Epidermal melanocyte (primary cell): ENCODE data around the gene MS4A15.

ENCODE experiments used
- DNase-seq: peaks from one replicate; pipeline ENCODE4 v3.0.0; 2011; ENCODE audit warnings: low spot score; ENCODE audit not compliant: insufficient read length

The MS4A15 gene

DNA sequence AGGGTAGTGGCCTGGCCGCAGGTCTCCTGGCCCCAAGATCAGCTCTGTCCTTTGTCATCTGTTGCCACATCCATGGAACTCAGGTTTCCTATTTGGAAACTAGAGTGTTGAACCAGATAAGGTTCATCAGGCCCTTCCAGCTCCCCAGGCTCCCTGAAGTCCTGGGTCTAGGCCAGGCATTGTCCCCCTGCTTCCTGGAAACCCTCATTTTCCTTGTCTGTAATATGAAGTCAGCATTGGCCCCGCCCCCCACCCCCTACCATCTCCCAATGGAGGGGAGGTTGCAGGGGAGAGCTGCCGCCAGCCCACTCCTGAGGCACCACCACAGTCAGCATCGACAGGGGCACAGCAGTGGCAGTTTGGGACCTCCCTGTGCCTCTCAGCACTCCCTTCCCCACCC, 19.5 kb downstream of the MS4A15 start:
- no peak for DNase-seq

DNA sequence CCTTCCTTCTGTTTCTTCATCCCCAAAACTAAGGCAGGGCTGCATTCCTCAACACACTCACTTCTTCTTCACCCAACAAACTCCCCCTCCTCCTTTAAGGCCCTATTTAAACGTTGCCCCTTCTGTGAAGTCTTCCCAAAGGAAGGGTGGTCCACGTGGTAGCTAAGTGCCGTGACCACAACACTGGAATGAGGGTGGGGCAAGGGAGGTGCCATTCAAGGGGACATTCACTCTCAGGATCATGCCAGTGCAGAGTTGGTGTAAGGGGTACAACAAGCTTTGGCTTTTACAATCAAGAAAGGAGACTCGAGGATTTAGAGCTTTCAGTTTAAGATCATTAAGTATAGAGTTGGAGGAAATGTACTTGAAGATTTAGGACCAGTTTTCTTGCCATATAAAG, 20.4 kb downstream of the MS4A15 start:
- no peak for DNase-seq

DNA sequence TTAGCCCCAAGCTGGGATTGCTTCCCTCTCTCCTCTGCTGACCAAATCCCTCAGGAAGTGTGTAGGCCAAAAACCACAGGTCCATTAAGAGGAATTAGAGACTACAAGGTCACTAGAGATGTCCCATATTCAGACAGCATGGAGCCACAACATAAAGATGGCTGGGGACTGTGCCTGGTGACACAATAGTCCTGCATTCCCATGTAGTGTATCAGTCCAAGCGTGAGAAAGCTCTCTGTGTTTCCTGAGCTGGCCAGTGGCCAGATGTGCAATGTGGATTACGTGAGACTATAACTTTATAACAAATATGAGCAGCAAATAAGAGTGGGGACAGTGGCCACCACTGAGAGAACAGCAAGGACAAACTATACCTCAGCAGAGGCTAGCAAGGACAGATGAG, 20.9 kb downstream of the MS4A15 start:
- DNase-seq, result peak; percentile 46

DNA sequence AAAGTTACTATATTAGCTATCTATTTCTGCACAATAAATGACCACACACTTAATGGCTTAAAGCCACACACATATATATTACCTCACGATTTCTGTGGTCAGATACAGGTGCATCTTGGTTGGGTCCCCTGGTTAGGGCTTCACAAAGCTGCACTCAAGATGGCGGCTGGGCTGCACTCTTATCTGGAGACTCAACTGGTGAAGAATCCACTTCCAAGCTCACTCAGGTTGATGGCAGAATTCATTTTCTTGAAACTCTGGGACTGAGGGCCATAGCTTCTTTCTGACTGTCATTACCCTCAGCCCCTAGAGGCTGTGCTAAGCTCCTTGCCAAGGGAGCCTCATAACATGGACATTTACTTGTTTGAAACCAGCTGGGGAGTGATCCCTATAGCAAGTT, 23.4 kb downstream of the MS4A15 start:
- no peak for DNase-seq

DNA sequence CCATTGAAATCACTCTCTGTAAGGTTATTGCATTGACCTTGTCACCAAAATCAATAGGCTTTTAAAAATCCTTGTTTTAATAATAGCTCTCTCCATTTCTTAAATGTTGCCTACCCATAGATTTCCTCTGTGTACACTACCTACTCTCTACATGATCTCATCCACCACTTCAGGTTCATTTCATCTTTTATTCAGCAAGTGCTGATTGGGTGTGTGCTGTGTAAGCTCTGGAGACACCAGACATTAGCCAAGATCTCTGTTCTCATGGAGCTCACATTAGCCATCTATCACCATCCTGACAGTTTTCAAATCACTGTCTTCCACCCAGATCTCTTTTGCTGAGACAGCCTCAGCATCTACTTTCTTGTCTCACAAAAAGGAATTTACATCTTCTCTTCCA, 24.1 kb downstream of the MS4A15 start:
- no peak for DNase-seq

DNA sequence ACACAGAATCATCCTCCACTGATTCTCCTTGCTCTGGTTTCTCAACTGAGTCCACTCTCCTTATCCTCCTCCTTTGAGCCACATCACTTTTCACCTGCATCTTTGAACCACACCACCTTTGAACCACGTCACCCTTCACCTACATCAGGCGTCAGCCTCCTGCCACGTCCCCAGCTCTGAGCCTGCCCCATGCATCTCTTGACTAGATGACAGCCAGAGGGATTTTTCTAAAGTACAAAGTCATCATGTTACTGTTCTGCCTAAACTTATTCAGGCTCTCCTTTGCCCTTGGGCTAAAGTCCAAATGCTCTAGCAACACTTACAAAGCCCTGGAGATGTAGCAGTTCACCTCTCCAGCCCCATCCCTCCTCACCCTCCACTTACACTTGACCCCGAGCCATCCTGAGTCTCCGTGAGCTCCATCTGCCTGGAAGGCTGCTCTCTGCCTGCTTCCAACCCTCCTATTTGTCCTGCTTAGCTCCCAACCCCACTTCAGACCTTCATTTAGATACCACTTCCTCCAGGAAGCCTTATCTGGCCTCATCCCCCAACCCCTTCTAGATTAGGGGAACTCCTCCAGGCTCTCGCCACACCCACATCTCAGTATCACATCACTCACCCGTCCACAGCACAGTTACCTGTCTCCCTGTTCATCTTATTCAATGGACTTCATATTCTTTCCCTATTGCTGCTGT, 24.8 kb downstream of the MS4A15 start:
- no peak for DNase-seq

DNA sequence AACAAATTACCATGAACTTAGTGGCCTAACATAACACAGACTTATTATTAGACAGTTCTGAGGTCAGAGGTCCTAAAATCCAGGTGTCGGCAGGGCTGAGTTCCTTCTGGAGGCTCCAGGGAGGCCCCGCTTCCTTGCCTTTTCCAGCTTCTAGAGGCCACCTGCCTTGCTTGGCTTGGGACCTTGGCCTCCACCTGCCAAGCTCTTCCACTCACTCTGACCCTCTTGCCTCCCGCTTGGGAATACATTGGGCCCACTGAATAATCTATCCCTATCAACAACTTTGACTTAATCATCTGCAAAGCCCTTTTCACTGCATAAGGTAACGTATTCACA, 25.3 kb downstream of the MS4A15 start:
- no peak for DNase-seq

DNA sequence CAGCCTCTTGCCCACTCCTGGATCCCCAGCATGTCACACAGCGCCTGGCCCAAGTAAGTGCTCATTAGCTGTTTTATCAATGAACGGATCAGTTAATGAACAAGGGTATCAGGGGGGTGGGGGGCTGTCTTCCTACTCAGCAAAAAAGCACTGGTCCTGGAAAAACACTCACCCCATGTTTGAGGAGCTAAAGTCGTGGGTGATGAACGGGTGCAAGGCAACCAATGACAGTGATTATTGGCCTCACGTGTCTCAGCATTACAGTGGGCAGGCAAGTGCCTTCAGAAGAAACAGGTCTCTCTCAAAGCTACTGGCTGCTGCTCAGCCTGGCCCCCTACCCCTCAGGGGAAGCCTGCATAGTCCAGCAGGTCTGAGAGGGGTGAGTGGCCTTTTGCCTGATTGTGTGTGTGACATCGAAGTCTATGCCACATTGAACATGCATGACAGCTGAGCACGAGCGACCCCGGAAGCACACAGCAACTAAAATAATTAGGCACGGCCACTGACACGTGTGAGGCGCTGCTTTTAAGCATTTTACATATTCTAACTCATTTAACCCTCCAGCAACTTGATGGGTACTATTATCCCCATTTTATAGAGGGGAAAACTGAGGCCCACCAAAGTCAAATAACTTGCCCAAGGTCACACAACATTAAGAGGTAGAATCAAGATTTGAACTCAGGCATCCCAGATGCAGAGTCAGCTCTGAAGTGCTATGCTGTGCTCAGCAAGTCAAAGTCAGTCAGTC, 25.9 kb downstream of the MS4A15 start:
- no peak for DNase-seq

DNA sequence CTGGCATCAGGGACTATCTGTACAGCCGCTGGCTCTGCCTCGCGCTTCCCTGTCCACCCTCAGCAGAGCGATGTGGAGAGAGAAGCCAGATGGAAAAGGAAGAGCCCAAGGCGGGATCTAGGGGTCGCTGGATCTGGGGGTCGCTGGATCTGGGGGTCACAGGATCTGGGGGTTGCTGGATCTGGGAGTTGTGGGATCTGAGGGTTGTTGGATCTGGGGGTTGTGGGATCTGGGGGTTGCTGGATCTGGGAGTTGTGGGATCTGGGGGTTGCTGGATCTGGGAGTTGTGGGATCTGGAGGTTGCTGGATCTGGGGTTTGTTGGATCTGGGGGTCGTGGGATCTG, 26.4 kb downstream of the MS4A15 start:
- DNase-seq, result no peak

DNA sequence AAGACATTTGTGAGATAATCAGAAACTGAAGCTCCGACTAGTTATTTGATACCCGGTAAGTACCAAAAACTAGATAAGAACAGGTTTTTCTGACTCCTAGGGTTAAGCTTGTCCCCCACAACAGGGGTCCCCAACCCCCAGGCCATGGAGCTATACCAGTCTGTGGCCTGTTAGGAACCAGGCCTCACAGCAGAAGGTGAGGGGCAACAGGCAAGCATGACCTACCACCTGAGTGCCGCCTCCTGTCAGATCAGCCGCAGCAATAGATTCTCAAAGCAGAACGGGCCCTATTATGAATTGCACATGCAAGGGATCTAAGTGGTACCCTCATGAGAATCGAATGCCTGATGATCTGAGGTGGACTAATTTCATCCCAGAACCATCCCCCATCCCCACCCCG, 27.2 kb downstream of the MS4A15 start:
- no peak for DNase-seq

DNA sequence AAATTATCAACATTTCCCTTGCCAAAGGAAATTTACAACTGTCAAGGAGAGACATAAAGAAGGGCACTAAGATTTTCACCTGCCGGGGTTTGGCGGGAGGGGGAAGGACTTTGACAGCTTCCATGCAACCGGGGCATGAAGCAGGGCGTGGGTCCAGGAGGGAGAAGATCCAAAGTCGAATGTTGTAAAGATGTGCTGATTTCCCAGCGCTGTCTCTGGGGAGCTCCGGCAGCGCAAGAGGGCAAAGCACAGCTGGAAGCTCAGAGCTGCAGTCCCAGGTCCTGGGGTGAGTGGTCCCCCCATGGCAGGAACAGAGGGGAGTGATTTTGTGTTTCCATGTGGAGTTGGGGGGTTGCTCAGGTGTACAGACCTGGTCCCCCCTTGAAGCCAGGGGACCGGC, 28.5 kb downstream of the MS4A15 start, which contains the start of gene MS4A10:
Gene MS4A10 (plus strand): TSS at position 198 of the 400 bp plus-strand sequence. CDS start 5,003 bp downstream, outside the sequence.
- DNase-seq, result no peak

DNA sequence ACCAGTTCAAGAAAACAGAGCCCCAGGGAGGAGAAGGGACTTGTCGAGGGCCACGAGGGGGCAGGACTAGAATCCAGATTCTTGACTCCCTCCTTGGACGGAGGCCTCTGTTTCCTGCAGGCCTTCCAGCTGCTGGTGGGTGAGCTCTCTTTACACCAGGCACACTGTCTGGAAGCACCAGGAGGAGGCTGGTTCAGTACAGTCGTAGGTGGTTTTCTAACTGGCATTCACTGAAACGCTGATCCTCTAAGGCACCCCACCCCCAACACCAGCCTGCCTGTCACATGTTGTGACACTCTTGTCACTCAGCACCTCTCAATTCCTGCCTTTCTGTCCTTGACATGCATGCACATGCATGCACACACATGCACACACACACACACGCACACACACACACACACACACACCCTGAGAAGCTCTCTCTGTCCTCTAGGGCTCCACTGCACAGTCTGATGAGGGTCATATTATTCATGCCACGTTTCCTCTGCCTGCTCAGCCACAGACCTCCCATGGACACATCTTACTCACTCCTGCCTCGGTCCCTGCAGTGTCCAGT, 29.2 kb downstream of the MS4A15 start:
- no peak for DNase-seq

DNA sequence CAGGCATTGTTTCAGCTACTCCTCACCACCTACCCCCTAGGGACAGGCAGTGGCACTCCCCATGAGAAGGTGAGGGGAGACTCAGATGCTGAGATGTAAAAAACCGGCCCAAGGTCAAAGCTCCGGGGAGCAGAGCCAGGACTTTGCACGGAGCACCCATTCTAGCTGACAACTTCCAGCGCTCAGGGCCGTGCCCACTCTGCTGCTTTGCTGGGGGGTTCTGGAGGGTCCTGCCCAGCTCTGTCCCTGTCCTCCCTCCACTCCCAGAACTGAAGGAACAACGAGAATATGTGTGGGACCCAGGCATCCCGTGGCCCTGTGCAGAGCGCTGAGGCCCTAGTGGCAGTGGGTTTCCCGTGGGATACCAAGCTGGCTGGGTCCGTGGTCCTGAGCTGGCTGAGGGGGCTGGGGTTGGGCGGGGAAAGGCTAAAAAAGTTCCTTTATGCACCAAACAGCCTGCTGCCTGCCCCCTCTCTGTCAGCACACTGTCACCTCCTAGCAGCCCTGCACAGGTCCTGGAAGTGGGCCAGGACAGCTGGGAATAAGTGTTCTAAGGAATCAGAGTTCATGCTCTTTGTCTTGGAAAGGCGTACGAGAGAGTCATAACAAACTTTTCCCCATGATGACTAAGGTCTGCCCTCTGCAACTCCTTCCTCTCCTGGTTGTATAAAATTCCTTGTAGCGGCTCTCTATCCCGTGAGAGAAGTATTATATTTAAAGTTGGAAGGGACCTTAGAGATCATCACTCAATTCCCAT, 30.3 kb downstream of the MS4A15 start:
- DNase-seq, result no peak

DNA sequence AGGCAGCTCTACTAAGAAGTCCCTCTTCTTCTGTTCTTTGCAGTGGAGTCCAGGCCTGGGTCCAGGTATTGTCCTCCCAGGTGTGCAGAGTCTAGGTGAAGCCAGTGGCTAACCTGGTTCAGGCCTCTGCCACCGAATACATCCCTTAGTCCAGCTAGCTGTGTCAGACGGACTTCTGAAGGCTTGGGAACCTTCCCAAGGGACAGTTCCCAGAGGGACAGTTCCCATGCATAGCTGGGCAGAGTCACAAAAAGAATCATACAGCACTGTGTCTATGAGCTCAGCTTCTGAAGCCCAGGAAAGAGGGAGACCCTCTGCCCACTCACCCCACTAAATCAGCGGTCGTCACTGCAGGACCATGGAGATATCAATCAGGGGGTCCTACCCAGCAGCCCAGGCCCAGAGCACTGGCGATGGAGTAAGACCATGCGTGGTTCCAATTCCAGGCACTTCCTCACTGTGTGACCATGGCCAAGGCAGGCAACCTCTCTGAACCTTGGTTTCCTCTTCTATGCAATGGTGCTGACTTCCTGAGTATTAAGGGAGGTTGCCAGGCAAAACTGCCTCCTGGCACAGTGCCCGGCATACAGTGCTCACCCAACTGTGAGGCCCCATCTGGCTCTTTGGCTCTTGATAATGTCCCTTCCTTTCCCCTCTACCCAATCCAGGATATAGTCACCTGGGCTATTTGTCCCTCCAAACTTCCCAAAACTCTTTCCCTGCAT, 31.9 kb downstream of the MS4A15 start:
- DNase-seq, result no peak

DNA sequence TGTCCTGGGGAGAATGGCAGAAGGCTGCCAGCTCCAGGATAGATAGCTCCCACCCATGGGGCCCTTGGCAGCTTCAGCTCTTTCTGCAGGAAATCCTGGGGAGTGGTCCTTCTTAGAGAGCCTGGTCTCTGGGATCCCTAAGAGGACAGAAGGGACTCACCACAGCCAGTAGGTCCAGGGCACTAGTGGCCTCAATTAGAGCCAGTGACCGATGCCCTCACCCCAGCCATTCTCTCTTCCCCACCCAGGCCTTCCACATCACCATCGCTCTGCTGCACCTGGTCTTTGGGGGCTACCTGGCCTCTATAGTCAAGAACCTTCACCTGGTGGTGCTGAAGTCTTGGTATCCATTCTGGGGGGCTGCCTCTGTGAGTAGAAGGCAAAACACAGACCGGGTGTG, 34.1 kb downstream of the MS4A15 start:
- no peak for DNase-seq

DNA sequence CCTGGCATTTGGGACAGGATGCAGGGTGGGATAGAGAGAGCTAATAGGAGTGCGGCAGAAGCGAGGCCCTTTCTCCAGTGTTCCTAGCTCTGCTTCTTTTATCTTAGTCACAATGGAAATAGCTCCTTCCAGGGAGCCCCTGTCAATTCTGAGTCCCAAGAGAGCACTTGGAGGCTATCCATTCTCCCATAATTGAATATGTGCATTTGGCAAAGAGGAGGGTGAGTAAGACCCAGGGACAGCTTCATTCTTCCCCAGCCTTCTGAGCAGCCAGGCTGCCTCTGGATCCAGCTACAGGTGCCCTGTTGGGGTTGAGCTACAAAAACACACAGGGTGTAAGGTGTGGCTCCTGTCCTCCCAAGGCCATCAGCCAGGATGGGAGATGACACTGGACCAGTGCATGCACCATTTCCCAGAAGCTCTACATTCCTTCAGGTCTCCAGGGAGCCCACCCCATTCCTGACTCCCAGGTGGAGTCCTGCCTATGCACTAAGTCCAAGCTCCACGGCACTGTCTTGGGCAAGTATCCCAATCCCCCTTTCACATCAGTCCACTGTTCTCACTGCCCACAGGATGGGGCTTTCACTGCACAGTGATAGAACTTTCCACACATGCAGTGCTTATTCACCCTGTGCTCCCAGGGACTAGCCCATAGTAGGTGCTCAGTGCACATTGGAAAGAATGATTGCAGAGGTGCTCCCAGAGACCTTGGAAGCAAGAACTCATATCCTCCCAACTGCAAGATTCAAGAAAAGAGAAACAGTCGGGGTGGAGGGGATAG, 34.7 kb downstream of the MS4A15 start:
- no peak for DNase-seq

DNA sequence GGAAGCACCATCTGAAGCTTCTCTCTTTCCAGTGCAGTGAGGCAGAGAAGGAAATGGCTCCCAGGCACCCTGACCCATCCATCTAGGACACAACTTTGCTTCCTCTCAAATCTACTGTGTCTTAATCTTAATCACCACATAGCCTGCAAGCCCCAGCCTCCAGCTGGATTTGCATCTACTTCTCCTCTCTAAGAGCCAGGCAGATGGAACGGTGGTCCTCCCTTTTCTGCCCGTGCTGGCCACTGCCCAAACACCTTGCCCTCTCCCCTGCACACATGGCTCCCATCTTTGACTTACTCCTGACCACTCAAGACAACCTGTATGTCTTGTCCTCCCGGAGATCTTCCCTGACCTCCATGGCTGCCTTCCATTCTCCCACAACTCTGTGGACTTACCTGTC, 35.9 kb downstream of the MS4A15 start:
- no peak for DNase-seq

DNA sequence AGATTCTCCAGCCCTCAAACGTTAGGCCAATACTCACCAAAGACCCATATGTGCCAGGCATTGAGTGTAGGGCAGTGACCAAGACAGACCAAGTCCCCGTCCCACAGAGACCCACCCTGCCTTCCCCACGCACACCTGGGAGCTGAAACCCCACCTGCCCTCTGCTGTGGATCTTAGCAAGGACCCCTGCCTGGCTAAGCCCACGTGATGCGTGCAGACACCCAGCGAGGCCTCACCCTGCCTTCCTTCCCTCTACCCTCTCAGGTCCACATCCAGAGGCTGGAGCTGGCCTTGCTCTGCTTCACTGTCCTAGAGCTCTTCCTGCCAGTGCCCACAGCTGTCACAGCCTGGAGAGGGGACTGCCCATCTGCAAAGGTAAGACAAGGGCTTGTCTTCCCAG, 38.6 kb downstream of the MS4A15 start:
- DNase-seq, result no peak

DNA sequence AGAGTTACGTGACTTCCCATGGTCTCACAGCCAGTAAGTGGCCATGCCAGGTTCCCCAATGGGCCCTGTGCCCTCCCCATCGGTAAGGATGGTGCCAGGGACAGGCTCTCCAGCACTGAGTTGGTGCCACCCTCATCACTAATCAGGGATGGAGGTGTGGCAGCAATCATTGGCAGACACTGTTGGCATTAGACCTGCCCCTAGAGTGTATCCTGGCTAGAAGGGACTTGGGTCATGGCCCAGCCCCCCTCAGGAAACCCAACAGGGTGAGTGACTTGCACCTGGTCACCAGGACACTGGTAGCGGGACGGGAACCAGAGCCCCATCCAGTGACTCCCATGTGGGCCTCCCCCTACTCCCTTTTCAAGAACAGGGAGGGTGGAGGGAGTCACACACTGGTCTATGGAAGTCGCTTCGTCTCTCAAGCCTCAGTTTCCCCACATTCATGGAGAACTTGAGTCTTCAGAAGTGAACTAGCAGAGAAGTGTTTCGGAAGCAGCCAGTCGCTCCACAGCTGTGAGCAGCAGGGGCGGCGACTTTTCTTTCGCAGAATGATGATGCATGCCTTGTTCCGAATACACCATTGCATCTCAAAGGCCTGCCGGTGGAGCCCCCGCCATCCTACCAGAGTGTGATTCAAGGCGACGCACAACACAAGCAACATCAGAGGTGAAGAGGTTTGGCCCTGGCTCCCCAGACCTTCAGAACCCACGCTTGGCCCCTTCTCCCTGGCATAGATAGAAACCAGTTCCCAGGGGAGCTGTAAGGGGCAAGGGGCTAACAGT, 41.4 kb downstream of the MS4A15 start:
- no peak for DNase-seq

DNA sequence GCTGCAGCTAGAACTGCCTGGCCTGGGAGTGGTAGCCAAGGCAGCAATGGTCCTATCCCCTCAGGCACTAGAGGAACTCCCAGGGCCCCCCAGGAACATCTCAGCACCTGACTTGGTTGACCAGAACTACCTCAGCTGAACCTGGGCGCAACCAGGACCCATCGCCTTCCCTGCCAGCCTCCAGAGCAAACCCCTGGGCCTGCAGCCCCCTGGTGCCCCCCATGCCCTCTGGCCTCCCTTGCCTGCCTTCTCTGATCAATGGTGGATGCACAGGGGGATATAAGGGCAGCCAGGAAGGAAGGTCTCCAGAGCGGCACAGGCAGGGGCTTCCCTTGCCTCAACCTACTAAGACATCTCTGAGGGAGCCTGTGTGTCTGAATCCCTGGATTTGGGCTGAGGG, 42.0 kb downstream of the MS4A15 start:
- DNase-seq, result no peak
